ENCODE measurements around the gene MLXIPL.

- TF ChIP-seq CTCF (IDR thresholded peaks at IDR 0.05; ENCODE audit: poor library complexity) (no peak), EZH2 (IDR thresholded peaks at IDR 0.05; ENCODE audit: borderline replicate concordance) (no peak), EZH2phosphoT487 (IDR thresholded peaks at IDR 0.05; ENCODE audit: low read depth, severe bottlenecking, unreplicated experiment) (no peak)
These were observed 68.8 kb downstream of the MLXIPL start for GRCh38 chr7:73555411-73555982.
